ENCODE results near the gene TTLL11.

Gene TTLL11

DNA sequence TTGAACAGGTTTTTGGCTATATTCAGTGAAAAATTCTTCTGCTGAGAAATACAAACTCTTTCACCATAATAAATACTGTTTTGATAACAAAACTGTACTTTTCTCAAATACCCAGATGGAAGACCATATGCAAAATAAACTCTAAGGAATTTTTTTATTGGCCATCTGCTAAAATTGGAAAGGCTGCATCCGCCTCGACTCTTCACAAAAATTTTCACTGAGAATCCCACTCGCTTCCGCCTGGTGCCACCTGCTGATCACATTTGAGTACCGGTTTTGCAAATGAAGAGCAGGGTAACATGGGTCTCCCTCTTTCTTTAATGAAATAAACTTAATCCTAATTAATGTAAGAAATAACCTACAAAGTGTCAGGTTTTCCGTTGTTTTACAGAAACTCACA is 76.4 kb downstream of the TTLL11 start:
- Histone ChIP-seq H3K9me3 (no peaks in the 10 kb centered on the region), H3K36me3 (no peaks in the 10 kb centered on the region), H3K27ac (no peak overlapping the region), H3K4me3 (ENCODE audit: low read depth in 1 of 2, low read length in 1 of 2) (no peak overlapping the region), H3K27me3 (peaks cover 15% of the 10 kb centered on the region), H3K4me1 (ENCODE audit: control insufficient read depth in 1 of 2, insufficient read depth in 1 of 2, low read depth in 1 of 2, low read length in 1 of 2) (no peaks in the 10 kb centered on the region)
- TF ChIP-seq, protein P1, sequence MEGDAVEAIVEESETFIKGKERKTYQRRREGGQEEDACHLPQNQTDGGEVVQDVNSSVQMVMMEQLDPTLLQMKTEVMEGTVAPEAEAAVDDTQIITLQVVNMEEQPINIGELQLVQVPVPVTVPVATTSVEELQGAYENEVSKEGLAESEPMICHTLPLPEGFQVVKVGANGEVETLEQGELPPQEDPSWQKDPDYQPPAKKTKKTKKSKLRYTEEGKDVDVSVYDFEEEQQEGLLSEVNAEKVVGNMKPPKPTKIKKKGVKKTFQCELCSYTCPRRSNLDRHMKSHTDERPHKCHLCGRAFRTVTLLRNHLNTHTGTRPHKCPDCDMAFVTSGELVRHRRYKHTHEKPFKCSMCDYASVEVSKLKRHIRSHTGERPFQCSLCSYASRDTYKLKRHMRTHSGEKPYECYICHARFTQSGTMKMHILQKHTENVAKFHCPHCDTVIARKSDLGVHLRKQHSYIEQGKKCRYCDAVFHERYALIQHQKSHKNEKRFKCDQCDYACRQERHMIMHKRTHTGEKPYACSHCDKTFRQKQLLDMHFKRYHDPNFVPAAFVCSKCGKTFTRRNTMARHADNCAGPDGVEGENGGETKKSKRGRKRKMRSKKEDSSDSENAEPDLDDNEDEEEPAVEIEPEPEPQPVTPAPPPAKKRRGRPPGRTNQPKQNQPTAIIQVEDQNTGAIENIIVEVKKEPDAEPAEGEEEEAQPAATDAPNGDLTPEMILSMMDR (IDR thresholded peaks at IDR 0.05): no peak

DNA sequence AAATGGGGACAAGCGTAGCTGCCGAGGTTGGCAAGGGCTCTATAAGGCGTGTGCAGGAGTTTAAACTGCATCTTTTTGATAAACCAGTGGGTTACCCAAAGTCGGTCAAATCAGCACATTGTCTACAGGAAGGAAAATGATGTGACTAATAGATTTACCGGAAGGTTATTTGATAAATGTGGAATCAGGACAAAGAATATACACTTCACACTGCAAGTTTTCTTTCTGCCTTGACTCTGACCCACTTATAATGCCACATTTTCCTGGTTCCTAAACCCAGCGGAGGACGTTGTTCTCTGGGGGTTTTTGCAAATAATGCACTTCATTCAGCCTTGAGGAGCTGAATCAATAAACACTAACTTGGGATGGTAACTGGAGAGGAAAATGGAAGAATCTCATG is 76.8 kb downstream of the TTLL11 start:
- H3K9me3 ChIP-seq: no peaks in the 10 kb centered on the region
- H3K27ac ChIP-seq: no peak overlapping the region
- no peak overlapping the region for H3K4me3 ChIP-seq (ENCODE audit: low read depth in 1 of 2, low read length in 1 of 2)
- H3K36me3 ChIP-seq: no peaks in the 10 kb centered on the region
- H3K27me3 ChIP-seq: peaks cover 15% of the 10 kb centered on the region
- no peaks in the 10 kb centered on the region for H3K4me1 ChIP-seq (ENCODE audit: control insufficient read depth in 1 of 2, insufficient read depth in 1 of 2, low read depth in 1 of 2, low read length in 1 of 2)
- TF ChIP-seq, protein P1 (IDR thresholded peaks at IDR 0.05): no peak

DNA sequence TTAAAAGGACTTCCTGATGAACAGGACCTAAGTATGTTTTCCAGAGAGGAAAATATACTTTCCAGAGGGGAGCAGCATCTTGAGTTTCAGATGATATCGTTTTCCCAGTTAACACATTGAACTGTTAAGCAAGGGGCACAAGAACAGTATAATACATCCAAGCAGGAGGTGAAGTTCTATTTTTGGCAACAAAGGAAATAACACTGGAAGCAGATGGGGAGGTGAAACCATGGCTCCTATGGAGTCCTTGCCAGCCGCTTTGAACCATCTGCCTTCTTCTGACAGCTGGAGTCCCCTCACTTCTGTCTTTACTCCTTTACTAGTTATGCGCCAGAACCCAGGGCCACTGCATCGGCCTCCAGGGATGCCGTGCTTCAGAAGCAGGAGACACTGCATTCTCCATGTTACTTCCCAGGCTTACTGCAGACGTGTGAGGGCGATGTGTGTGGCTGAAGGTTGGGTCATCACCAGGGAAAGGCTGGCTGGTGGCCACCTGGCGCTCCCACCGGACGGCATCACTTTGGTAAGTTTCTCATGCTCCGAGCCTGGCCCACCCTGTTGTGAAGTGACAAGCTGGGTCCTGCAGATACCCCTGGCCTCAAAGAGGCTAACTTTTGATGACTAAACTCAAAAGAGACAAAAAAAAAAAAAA is 77.8 kb downstream of the TTLL11 start:
- TF ChIP-seq, protein P1 (IDR thresholded peaks at IDR 0.05): no peak
- Histone ChIP-seq H3K4me1 (ENCODE audit: control insufficient read depth in 1 of 2, insufficient read depth in 1 of 2, low read depth in 1 of 2, low read length in 1 of 2) (no peaks in the 10 kb centered on the region), H3K4me3 (ENCODE audit: low read depth in 1 of 2, low read length in 1 of 2) (no peak overlapping the region), H3K36me3 (no peaks in the 10 kb centered on the region), H3K27ac (no peak overlapping the region), H3K9me3 (no peaks in the 10 kb centered on the region), H3K27me3 (peaks cover 15% of the 10 kb centered on the region)

DNA sequence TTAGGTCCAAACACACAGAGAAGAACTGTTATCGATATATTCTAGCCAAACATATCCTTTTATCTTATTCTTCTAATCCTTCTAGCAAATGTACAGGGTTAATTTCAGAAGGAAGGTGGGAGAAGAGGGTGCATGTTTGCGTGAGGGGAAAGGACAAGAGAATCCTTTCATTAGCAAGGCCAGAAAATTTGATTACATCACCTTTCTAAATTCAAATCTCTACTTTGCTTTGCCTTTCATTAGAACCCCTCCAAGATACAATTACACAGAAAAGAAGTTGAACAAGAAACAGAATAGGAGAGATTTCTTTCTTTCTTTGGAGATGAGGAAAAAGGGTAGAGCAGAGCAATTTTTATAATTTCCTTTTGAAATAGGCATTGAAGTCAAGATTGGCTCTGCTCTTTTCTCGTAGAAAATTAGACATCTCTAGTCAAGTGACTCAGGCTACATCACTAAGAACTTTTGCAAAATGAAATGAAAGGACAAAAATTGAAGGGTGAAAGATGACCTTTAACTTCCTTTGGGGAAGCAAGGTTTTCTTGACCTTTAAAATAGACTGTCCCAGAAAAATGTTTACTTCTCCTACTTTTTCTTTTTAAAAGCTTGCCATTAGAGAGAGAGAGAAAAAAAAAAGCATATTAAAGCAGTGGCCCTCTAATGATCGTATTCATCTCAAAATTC is 81.2 kb downstream of the TTLL11 start:
- Histone ChIP-seq H3K27me3 (peaks cover 12% of the 10 kb centered on the region), H3K4me1 (ENCODE audit: control insufficient read depth in 1 of 2, insufficient read depth in 1 of 2, low read depth in 1 of 2, low read length in 1 of 2) (no peaks in the 10 kb centered on the region), H3K36me3 (no peaks in the 10 kb centered on the region), H3K9me3 (no peaks in the 10 kb centered on the region), H3K27ac (no peak overlapping the region), H3K4me3 (ENCODE audit: low read depth in 1 of 2, low read length in 1 of 2) (no peak overlapping the region)
- TF ChIP-seq, protein P1 (IDR thresholded peaks at IDR 0.05): no peak

GRCh38 chr9:122008559-122008958 is 84.5 kb downstream of the TTLL11 start:
- Histone ChIP-seq H3K27ac (no peak overlapping the region), H3K4me1 (ENCODE audit: control insufficient read depth in 1 of 2, insufficient read depth in 1 of 2, low read depth in 1 of 2, low read length in 1 of 2) (no peaks in the 10 kb centered on the region), H3K27me3 (no peaks in the 10 kb centered on the region), H3K4me3 (ENCODE audit: low read depth in 1 of 2, low read length in 1 of 2) (no peak overlapping the region), H3K9me3 (no peaks in the 10 kb centered on the region), H3K36me3 (no peaks in the 10 kb centered on the region)
- TF ChIP-seq, protein P1 (IDR thresholded peaks at IDR 0.05): no peak
